Activated naive CD4-positive, alpha-beta T cell treated with anti-CD3 and anti-CD28 coated beads, Interleukin-2, amount 50 U/mL, for 24 hours (primary cell): ENCODE data around the gene TNPO3.
A peak's percentile ranks its signal among the peaks of the same experiment; 100 is the strongest.
"Not testable (repeated sequence)": the region's sequence is repeated elsewhere in the genome, so short reads cannot be mapped to it uniquely, and the experiment has no call there.

ENCODE experiments used
- H3K27ac Mint-ChIP-seq: one replicate; pipeline ENCODE4 v1.8.0; 2021; ENCODE audit warnings: mild to moderate bottlenecking, mixed read lengths
- H3K27me3 Mint-ChIP-seq: one replicate; pipeline ENCODE4 v1.8.0; 2021; ENCODE audit warnings: mixed read lengths
- H3K36me3 Mint-ChIP-seq: one replicate; pipeline ENCODE4 v1.8.0; 2021; ENCODE audit warnings: mixed read lengths
- H3K4me1 Mint-ChIP-seq: one replicate; pipeline ENCODE4 v1.8.0; 2021; ENCODE audit warnings: mixed read lengths
- H3K4me3 Mint-ChIP-seq: one replicate; pipeline ENCODE4 v1.8.0; 2021; ENCODE audit warnings: mild to moderate bottlenecking, mixed read lengths
- H3K9me3 Mint-ChIP-seq: one replicate; pipeline ENCODE4 v1.8.0; 2021; ENCODE audit warnings: mixed read lengths

The TNPO3 gene

DNA sequence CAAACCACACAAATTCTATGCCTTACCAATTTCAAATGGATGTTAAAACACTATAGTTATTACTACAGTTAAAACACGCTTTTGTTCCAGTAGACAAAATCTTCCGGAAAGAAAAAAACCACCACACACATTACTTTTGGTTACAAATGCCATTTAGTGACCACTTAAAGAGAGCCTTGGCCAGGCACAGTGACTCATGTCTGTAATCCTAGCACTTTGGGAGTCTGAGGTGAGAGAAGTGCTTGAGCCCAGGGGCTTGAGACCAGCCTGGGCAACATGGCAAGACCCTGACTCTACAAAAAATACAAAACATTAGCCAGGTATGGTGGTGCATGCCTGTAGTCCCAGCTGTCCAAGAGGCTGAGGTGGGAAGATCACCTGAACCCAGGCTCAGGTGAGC is 7.2 kb downstream of the TNPO3 start:
- no peak overlapping the region for H3K27ac Mint-ChIP-seq
- H3K27me3 Mint-ChIP-seq = no peaks in the 10 kb centered on the region
- peaks cover 78% of the 10 kb centered on the region for H3K4me1 Mint-ChIP-seq
- H3K4me3 Mint-ChIP-seq = no peak overlapping the region
- peaks cover 24% of the 10 kb centered on the region for H3K36me3 Mint-ChIP-seq
- no peaks in the 10 kb centered on the region for H3K9me3 Mint-ChIP-seq

DNA sequence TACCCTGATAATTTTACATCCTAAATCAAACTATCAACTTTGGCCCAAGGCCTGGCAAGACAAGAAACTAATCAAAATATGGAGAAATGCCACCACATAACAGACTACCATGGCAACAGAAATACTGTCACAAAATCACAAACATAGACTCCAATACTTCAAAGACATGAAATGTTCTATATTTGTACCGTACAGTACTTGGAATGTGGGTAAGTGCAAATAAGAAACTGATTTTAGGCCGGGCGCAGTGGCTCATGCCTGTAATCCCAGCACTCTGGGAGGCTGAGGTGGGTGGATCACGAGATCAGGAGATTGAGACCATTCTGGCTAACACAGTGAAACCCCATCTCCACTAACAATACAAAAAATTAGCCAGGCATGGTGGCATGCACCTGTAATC is 9.2 kb downstream of the TNPO3 start:
- peaks cover 92% of the 10 kb centered on the region for H3K4me1 Mint-ChIP-seq
- H3K27me3 Mint-ChIP-seq = no peaks in the 10 kb centered on the region
- no peaks in the 10 kb centered on the region for H3K9me3 Mint-ChIP-seq
- peak overlapping the region; percentile 51 for H3K4me3 Mint-ChIP-seq
- no peak overlapping the region for H3K27ac Mint-ChIP-seq
- peaks cover 25% of the 10 kb centered on the region for H3K36me3 Mint-ChIP-seq

DNA sequence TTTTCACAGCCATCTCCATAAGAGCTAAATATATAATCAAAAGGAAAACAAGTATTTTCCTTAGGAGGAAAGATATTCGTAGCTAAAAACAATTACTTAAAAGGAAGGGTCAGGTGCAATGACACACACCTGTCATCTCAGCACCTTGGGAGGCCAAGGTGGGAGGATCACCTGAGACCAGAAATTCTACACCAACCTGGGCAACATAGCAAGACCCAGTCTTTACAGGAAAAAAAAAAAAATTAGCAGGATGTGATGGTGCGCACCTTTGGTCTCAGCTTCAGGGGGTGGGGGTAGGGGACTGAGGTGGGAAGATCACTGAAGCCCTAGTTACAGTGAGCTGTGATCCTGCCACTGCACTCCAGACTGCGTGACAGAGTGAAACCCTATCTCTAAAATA is 11.9 kb downstream of the TNPO3 start:
- Mint-ChIP-seq H3K27ac (no peak overlapping the region), H3K27me3 (no peaks in the 10 kb centered on the region), H3K4me1 (peaks cover 76% of the 10 kb centered on the region), H3K4me3 (no peak overlapping the region), H3K36me3 (peaks cover 23% of the 10 kb centered on the region), H3K9me3 (no peaks in the 10 kb centered on the region)

DNA sequence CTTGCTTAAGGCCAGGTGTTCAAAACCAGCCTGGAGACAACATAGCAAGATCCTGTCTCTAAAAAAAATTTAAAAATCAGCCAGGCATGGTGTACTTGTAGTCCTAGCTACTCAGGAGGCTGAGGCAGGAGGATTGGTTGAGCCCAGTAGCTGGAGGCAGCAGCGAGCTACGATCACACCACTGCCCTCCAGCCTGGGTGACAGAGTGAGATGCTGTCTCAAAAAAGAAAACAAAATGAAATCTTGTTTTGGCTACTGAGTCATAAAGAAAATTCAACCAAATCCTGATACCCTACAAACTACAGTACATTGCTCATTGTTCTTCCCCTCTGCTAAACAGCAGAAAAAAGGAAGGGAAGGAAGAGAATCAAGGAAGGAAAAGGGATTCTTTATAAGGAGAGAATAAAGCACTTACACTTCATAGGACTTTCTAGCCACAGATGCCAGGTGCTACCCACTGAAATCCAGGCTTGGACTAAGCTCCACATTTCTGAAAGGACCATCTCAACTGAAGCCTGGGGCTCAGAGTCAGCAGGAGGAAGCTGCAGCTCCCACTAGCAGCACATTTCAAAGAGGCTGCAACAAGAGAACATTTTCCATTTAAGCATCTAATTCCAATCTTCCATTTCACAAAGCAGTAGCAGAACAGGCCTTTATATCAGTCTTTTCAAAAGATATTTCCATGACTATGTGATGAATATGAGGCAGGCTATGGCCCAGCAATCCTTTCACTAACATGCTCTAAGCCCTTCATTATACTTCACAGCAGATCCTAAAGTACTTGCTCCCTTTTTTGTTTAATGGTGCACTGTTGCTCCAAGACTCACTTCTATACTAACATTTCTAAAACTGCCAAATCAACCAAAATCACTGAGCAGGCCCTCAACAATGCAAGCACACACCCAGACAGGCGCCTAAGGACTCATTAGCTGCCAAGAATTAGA is 13.5 kb downstream of the TNPO3 start:
- peaks cover 26% of the 10 kb centered on the region for H3K36me3 Mint-ChIP-seq

DNA sequence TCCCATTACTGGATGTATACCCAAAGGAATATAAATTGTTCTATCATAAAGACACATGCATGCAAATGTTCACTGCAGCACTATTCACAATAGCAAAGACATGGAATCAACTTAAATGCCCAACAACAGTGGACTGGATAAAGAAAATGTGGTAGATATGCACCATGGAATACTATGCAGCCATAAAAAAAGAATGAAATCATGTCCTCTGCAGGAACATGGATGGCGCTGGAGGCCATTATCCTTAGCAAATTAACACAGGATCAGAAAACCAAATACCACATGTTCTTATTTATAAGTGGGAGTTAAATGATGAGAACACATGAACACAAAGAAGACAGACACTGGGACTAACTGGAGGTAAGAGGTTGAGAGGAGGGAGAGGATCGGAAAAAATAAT is 16.4 kb downstream of the TNPO3 start:
- H3K27me3 Mint-ChIP-seq, H3K4me3 Mint-ChIP-seq, H3K9me3 Mint-ChIP-seq: not testable (repeated sequence)
- Mint-ChIP-seq H3K27ac (peak overlapping the region; percentile 64), H3K36me3 (peaks cover 31% of the 10 kb centered on the region), H3K4me1 (peaks cover 57% of the 10 kb centered on the region)

More for the DNA sequence above, 13.5 kb downstream of the TNPO3 start:
- Mint-ChIP-seq H3K9me3 (no peaks in the 10 kb centered on the region), H3K27ac (peak overlapping the region; percentile 61), H3K4me3 (peak overlapping the region; percentile 1), H3K27me3 (no peaks in the 10 kb centered on the region), H3K4me1 (peaks cover 77% of the 10 kb centered on the region)

DNA sequence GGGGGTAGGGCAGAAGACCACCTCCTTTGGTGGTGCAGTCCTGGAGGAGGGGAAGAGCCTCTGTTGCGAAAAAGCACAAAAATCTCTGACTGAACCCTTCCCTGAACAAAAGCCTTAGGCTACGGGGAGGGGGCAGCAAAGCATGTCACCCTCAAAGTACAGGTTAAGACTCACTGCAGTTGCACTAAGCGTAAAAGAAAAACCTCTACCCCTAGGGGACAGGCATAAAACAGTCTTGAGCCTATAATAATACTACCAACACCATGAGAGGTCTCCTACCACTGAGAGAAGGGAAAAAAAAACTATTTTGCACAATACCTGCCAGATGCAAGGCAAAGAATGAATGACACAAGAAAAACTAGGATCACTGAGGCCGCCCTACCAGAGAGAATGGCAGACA is 17.3 kb downstream of the TNPO3 start:
- Mint-ChIP-seq H3K4me3 (no peak overlapping the region), H3K9me3 (no peaks in the 10 kb centered on the region), H3K4me1 (peaks cover 55% of the 10 kb centered on the region), H3K27ac (no peak overlapping the region), H3K27me3 (no peaks in the 10 kb centered on the region), H3K36me3 (peaks cover 35% of the 10 kb centered on the region)

DNA sequence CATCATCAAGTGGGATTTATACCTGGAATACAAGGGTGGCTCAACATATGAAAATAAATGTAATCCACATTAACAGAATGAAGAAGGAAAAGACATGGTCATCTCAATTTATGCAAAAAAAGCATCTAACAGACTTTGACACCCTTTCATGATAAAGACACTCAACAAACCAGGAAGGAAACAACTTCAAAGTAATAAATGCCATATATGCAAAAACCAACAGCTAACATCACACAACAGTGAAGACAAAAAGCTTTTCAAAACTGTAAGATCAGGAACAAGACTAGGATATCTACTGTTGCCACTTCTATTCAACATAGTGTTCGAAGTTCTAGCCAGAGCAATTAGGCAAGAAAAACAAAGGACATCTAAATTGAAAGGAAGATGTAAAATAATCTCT is 22.9 kb downstream of the TNPO3 start:
- H3K27ac Mint-ChIP-seq = no peak overlapping the region
- H3K36me3 Mint-ChIP-seq = peaks cover 27% of the 10 kb centered on the region
- H3K9me3 Mint-ChIP-seq = no peaks in the 10 kb centered on the region
- H3K4me3 Mint-ChIP-seq = no peak overlapping the region
- peaks cover 66% of the 10 kb centered on the region for H3K4me1 Mint-ChIP-seq
- no peaks in the 10 kb centered on the region for H3K27me3 Mint-ChIP-seq

DNA sequence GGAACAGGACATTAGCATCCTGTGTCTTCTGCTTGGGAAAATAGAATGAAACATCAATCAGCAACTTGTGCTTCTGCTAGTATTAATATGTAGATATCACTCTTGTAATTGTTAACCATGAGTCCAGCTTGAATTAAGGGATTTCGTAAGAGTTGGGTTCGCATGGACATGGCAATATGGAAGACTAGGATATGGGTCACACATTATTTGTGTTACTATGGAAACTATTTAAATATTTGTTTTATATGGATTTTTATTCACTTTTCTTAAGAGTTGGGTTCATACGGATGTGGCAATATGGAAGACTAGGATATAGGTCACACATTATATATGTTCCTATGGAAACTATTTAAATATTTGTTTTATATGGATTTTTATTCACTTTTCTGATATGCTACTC is 24.5 kb downstream of the TNPO3 start:
- no peak overlapping the region for H3K4me3 Mint-ChIP-seq
- H3K36me3 Mint-ChIP-seq = peaks cover 23% of the 10 kb centered on the region
- H3K27ac Mint-ChIP-seq = peak overlapping the region; percentile 41
- H3K27me3 Mint-ChIP-seq = no peaks in the 10 kb centered on the region
- H3K4me1 Mint-ChIP-seq = peaks cover 58% of the 10 kb centered on the region
- H3K9me3 Mint-ChIP-seq = no peaks in the 10 kb centered on the region

DNA sequence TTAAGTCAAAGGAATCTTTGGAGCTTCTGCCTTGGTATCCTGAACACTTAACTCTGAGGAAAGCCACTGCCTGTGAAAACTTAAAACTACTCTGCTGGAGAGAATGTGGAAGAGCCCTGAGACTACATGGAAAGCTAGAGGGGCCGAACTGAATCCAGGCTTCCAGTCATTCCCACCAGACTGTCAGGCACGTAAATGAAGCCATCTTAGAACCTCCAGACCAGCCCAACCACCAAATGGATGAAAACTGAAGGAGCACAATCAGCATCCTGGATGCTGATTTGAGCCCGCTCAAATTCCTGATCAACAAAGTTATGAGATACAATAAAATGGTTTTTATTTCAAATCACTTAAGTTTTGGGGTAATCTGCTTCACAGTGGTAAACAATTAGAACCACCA is 30.8 kb downstream of the TNPO3 start:
- H3K27me3 Mint-ChIP-seq = no peaks in the 10 kb centered on the region
- H3K4me3 Mint-ChIP-seq = no peak overlapping the region
- H3K27ac Mint-ChIP-seq = no peak overlapping the region
- H3K9me3 Mint-ChIP-seq = no peaks in the 10 kb centered on the region
- H3K4me1 Mint-ChIP-seq = peaks cover 54% of the 10 kb centered on the region
- peaks cover 3% of the 10 kb centered on the region for H3K36me3 Mint-ChIP-seq

DNA sequence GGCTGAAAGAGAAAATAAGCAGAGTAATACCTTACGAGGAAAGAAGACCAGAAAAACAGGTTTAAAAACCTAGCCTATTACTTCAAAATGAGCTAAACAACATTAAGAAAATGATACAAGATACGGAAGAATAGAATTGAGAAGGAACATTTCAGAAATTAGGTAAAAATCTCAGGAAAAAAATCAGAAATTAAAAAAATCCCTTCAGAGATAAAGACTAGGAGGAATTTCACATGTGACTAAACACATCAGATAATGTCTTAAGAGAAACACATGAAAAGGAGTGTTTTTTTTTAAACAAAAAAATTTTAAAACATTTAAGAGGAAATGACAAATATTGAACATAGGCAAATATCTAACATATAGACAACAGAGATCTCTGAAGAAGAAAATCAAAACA is 33.3 kb downstream of the TNPO3 start:
- H3K4me1 Mint-ChIP-seq = peaks cover 47% of the 10 kb centered on the region
- no peak overlapping the region for H3K27ac Mint-ChIP-seq
- no peaks in the 10 kb centered on the region for H3K27me3 Mint-ChIP-seq
- no peaks in the 10 kb centered on the region for H3K9me3 Mint-ChIP-seq
- peaks cover 2% of the 10 kb centered on the region for H3K36me3 Mint-ChIP-seq
- H3K4me3 Mint-ChIP-seq = no peak overlapping the region

DNA sequence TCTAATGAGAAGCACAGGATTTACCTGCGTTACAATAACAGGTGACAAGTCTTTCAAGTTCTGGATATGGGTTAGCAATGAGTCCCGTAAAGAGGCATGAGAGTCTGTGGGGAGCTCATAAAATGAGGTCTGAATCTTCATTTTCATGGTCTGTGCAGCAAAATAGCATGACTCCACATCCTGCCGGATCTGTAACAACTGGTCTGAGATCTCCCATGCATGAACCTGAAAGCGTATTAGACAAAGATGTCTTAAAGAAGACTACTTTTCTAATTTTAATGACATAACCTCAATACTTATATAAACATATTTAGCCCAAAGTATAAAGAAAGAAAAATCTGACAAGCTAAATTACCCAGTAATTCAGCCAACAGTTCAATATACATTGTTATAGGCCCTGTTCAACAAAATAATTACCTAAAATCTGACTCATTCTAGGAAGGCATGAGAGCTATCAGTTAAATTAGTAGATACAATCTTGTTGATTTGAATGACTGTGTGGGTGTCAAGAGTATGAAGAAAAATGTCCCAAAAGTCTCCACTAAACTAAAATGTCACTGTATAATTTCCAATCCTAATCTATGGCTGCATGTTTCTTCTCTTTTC is 36.9 kb downstream of the TNPO3 start:
- no peak overlapping the region for H3K4me3 Mint-ChIP-seq
- H3K9me3 Mint-ChIP-seq = no peaks in the 10 kb centered on the region
- H3K4me1 Mint-ChIP-seq = peaks cover 38% of the 10 kb centered on the region
- no peaks in the 10 kb centered on the region for H3K27me3 Mint-ChIP-seq
- H3K36me3 Mint-ChIP-seq = peaks cover 9% of the 10 kb centered on the region
- H3K27ac Mint-ChIP-seq = peak overlapping the region; percentile 57

DNA sequence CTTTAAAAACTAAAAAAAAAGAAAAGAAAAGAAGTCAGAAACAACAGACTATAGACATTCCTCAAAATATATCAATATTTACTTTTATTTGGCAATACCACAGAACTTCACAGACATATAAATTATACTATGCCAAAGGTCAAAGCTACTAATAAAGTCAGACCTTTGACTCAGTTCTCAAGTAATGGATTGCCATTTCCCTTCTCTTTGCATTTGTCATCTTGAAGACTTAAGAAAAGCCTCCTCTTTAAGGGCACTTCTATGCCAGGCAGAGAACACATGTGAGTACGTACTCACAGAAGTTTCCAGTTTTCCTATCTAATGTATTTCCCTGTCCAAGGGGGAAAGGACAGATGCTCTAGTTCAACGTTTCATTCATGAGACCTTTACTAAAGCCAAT is 37.6 kb downstream of the TNPO3 start:
- H3K27ac Mint-ChIP-seq = no peak overlapping the region
- H3K4me3 Mint-ChIP-seq = no peak overlapping the region
- H3K27me3 Mint-ChIP-seq = no peaks in the 10 kb centered on the region
- no peaks in the 10 kb centered on the region for H3K9me3 Mint-ChIP-seq
- peaks cover 10% of the 10 kb centered on the region for H3K36me3 Mint-ChIP-seq
- H3K4me1 Mint-ChIP-seq = peaks cover 33% of the 10 kb centered on the region

DNA sequence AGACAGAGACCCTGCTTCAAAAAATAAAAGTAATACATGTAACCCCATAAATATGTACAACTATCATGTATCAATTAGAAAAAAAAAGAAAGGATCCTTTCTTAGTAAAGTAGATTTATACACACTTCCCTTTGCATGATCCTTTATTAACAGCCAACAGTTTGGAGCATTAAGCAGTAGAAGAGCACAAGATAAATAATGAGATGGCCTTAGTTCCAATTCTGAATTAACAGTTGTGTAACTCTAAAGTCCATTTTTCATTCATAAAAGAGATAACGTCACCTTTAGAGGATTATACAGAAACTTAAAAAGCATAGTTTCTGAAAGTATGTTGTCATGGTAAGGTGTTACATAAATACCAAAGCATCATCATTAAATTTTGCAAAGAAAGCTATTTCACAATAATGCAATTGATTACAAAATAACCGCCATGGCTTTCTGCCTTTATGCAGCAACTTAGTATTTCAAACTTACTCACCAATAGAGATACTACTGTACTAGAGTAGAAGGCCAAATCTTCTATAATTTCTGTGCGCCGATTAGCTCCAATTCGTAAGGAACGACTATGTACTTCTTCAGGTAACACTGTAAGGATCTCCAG is 40.3 kb downstream of the TNPO3 start:
- peaks cover 23% of the 10 kb centered on the region for H3K4me1 Mint-ChIP-seq
- no peak overlapping the region for H3K4me3 Mint-ChIP-seq
- no peak overlapping the region for H3K27ac Mint-ChIP-seq
- no peaks in the 10 kb centered on the region for H3K27me3 Mint-ChIP-seq
- H3K36me3 Mint-ChIP-seq = peaks cover 12% of the 10 kb centered on the region
- H3K9me3 Mint-ChIP-seq = no peaks in the 10 kb centered on the region

DNA sequence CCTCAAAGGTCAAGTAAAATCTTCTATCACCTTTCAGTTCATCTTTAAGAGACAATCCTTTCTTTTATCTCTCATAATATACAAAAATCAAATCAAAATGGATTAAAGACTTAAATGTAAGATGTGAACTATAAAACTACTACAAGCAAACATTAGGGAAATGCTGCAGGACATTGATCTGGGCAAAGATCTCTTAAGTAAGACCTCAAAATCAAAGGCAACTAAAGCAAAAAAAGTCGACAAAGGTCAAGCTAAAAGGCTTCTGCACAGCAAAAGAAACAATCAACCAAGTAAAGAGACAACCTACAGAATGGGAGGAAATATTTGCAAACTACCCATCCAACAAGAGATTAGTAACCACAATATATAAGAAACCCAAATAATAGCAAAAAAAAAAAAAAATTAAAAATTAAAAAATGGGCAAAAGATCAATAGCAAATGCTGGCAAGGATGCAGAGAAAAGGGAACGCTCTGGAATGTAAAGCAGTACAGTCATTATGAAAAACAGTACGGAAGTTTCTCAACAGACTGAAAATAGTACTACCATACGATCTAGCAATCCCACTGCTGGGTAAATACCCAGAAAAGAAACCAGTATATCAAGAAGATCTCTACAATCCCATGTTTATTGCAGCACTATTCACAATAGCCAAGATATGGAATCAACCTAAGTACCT is 41.7 kb downstream of the TNPO3 start:
- no peak overlapping the region for H3K27ac Mint-ChIP-seq
- H3K27me3 Mint-ChIP-seq = no peaks in the 10 kb centered on the region
- no peak overlapping the region for H3K4me3 Mint-ChIP-seq
- H3K4me1 Mint-ChIP-seq = peaks cover 28% of the 10 kb centered on the region
- H3K36me3 Mint-ChIP-seq = peaks cover 19% of the 10 kb centered on the region
- no peaks in the 10 kb centered on the region for H3K9me3 Mint-ChIP-seq

DNA sequence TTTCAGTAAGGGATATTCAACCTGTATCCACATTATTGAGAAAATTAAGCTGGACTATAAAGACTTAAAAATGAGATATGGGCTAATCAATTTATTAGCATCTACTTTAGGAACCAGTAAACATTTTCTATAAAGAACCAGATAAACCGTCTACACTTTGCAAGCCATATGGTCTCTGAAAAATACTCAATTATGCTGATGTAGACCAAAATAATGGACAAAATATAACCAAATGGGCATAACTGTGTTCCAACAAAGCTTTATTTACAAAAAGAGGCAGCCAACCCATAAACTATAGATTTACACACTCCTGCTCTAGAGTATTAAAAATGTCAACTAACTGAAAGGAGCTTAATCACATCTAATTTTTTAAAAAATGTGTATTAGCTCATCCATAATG is 42.3 kb downstream of the TNPO3 start:
- Mint-ChIP-seq H3K27me3 (no peaks in the 10 kb centered on the region), H3K9me3 (no peaks in the 10 kb centered on the region), H3K36me3 (peaks cover 18% of the 10 kb centered on the region), H3K4me3 (no peak overlapping the region), H3K4me1 (peaks cover 29% of the 10 kb centered on the region), H3K27ac (no peak overlapping the region)

DNA sequence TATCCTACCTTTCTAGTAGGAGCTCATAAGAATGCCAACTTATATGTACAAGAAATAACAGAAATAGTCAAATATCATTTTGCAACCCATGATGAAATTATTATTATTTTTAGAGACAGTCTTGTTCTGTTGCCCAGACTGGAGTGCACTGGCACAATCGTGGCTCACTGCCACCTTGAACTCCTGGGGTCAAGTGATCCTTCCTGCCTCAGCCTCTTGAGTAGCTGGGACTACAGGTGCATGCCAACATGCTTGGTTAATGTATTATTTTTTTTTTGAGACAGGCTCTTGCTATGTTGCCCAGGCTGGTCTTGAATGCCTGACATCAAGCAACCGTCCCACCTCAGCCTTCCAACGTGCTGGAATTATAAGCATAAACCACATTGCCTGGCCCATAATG is 44.8 kb downstream of the TNPO3 start:
- Mint-ChIP-seq H3K4me3 (no peak overlapping the region), H3K36me3 (peaks cover 19% of the 10 kb centered on the region), H3K9me3 (no peaks in the 10 kb centered on the region), H3K4me1 (peaks cover 34% of the 10 kb centered on the region), H3K27me3 (no peaks in the 10 kb centered on the region), H3K27ac (no peak overlapping the region)
